ENCODE measurements around the gene NKX1-2.

- TF ChIP-seq, protein P1, sequence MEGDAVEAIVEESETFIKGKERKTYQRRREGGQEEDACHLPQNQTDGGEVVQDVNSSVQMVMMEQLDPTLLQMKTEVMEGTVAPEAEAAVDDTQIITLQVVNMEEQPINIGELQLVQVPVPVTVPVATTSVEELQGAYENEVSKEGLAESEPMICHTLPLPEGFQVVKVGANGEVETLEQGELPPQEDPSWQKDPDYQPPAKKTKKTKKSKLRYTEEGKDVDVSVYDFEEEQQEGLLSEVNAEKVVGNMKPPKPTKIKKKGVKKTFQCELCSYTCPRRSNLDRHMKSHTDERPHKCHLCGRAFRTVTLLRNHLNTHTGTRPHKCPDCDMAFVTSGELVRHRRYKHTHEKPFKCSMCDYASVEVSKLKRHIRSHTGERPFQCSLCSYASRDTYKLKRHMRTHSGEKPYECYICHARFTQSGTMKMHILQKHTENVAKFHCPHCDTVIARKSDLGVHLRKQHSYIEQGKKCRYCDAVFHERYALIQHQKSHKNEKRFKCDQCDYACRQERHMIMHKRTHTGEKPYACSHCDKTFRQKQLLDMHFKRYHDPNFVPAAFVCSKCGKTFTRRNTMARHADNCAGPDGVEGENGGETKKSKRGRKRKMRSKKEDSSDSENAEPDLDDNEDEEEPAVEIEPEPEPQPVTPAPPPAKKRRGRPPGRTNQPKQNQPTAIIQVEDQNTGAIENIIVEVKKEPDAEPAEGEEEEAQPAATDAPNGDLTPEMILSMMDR (IDR thresholded peaks at IDR 0.05) = no peak
- TF ChIP-seq POLR2A (IDR thresholded peaks at IDR 0.05) = no peak
Measured at GRCh38 chr10:124486635-124487034, 36.8 kb upstream of the NKX1-2 start.

Data from right lobe of liver (tissue), 4 donors.